ENCODE data around the gene SUN5.

SUN5 gene

DNA sequence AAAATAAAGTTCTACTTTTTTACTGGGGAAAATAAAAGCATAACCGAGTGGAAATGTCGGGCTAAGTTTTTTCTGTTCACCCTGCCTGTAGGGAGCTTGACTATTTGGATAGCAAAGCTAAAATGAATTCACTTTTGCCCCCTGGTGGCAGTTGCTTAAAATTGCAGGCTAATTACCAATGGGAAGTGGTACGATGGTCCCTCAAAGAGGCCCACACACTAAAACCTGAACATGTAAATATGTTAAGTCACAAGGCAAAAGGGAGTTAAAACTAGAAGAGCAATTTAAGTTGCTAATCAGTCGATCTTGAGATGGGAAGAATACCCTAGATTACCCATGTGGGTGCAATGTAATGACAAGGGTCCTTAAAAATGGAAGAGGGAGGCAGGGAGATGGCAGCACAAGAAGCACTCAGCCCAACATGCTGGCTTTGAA lies 916 bp upstream of the SUN5 start:
- TF ChIP-seq, protein P1, sequence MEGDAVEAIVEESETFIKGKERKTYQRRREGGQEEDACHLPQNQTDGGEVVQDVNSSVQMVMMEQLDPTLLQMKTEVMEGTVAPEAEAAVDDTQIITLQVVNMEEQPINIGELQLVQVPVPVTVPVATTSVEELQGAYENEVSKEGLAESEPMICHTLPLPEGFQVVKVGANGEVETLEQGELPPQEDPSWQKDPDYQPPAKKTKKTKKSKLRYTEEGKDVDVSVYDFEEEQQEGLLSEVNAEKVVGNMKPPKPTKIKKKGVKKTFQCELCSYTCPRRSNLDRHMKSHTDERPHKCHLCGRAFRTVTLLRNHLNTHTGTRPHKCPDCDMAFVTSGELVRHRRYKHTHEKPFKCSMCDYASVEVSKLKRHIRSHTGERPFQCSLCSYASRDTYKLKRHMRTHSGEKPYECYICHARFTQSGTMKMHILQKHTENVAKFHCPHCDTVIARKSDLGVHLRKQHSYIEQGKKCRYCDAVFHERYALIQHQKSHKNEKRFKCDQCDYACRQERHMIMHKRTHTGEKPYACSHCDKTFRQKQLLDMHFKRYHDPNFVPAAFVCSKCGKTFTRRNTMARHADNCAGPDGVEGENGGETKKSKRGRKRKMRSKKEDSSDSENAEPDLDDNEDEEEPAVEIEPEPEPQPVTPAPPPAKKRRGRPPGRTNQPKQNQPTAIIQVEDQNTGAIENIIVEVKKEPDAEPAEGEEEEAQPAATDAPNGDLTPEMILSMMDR (IDR thresholded peaks at IDR 0.05; ENCODE audit: low read depth, low read length, missing control alignments) = peak; percentile 29
- no peak for DNase-seq (ENCODE audit: low read depth)
- in situ Hi-C loops (cut with HindIII; ENCODE audit: low sequenced_read_pairs) = no loop called here
- no peak overlapping the region for H3K4me3 ChIP-seq (ENCODE audit: low read depth, low read length)

GRCh38 chr20:33002087-33002808 lies 2.0 kb downstream of the SUN5 start:
- TF ChIP-seq, protein P1 (IDR thresholded peaks at IDR 0.05; ENCODE audit: low read depth, low read length, missing control alignments) = no peak
- H3K4me3 ChIP-seq (ENCODE audit: low read depth, low read length) = no peak overlapping the region
- in situ Hi-C loops (cut with HindIII; ENCODE audit: low sequenced_read_pairs) = no loop called here
- DNase-seq (ENCODE audit: low read depth) = no peak

GRCh38 chr20:33000802-33001466 lies 3.3 kb downstream of the SUN5 start:
- TF ChIP-seq, protein P1 (IDR thresholded peaks at IDR 0.05; ENCODE audit: low read depth, low read length, missing control alignments) = no peak
- no peak overlapping the region for H3K4me3 ChIP-seq (ENCODE audit: low read depth, low read length)
- in situ Hi-C loops (cut with HindIII; ENCODE audit: low sequenced_read_pairs) = no loop called here
- no peak for DNase-seq (ENCODE audit: low read depth)

DNA sequence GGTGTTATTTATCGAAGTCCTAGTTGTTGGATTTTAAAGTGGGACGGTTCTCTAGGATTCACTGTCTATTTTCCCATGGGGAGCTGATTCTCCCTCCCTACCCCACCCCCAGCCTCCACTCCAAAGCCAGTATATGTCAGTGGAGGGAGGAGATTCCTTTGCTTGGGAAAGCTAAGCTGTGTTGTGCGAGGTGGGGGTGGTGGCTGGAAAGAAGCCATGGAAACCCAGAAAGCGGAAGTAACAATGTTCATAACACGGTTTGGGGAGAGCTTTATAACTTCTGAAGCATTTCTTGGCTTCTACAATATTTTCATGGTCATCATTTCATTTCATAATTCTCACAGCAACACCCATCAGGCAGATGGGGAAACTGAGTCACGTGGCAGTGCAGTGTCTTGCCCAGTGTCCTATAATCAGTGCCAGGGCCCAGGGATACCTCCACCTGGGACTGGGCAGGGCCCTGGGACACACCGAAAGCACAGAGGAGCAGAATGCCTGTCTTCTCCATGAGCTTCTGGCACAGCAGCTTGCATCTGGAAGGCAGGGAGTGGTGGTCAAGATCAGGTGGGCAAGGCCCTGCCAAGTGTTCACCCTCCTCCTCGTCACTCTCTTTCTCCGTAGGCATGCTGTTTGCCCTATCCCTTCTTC lies 4.5 kb downstream of the SUN5 start:
- DNase-seq (ENCODE audit: low read depth) = no peak
- TF ChIP-seq, protein P1 (IDR thresholded peaks at IDR 0.05; ENCODE audit: low read depth, low read length, missing control alignments) = no peak
- in situ Hi-C loops (cut with HindIII; ENCODE audit: low sequenced_read_pairs) = no loop called here
- no peak overlapping the region for H3K4me3 ChIP-seq (ENCODE audit: low read depth, low read length)

GRCh38 chr20:32997431-32997830 lies 6.8 kb downstream of the SUN5 start:
- TF ChIP-seq, protein P1 (IDR thresholded peaks at IDR 0.05; ENCODE audit: low read depth, low read length, missing control alignments) = no peak
- H3K4me3 ChIP-seq (ENCODE audit: low read depth, low read length) = no peak overlapping the region
- in situ Hi-C loops (cut with HindIII; ENCODE audit: low sequenced_read_pairs) = no loop called here
- DNase-seq (ENCODE audit: low read depth) = no peak

GRCh38 chr20:32995802-32996201 lies 8.4 kb downstream of the SUN5 start:
- DNase-seq (ENCODE audit: low read depth) = no peak
- H3K4me3 ChIP-seq (ENCODE audit: low read depth, low read length) = no peak overlapping the region
- in situ Hi-C loops (cut with HindIII; ENCODE audit: low sequenced_read_pairs) = no loop called here
- TF ChIP-seq, protein P1 (IDR thresholded peaks at IDR 0.05; ENCODE audit: low read depth, low read length, missing control alignments) = no peak
